ENCODE measurements around the gene CABP1.
"Not testable (repeated sequence)": the region's sequence is repeated elsewhere in the genome, so short reads cannot be mapped to it uniquely, and the experiment has no call there.

CABP1 gene

GRCh38 chr12:120639771-120640721 lies at the start of gene CABP1:
Gene CABP1 (plus strand): TSS chr12:120640626. CDS start chr12:120640686, 60 bp downstream.
- no peak for DNase-seq

- no peak for DNase-seq
These were observed 49.6 kb upstream of the CABP1 start for GRCh38 chr12:120590741-120591407.

- no peak for DNase-seq
These were observed 48.0 kb upstream of the CABP1 start for GRCh38 chr12:120592121-120593049.

- no peak for DNase-seq
These were observed 43.5 kb upstream of the CABP1 start for GRCh38 chr12:120596901-120597300.

GRCh38 chr12:120597861-120598260 lies 42.6 kb upstream of the CABP1 start:
- no peak for DNase-seq

GRCh38 chr12:120598674-120599463 lies 41.6 kb upstream of the CABP1 start:
- DNase-seq, result no peak

GRCh38 chr12:120599672-120600552 lies 40.5 kb upstream of the CABP1 start:
- no peak for DNase-seq

- DNase-seq, result not testable (repeated sequence)
These were observed 38.0 kb upstream of the CABP1 start for GRCh38 chr12:120602416-120602815.

GRCh38 chr12:120610560-120610959 lies 29.9 kb upstream of the CABP1 start:
- no peak for DNase-seq

GRCh38 chr12:120611534-120611933 lies 28.9 kb upstream of the CABP1 start:
- not testable (repeated sequence) for DNase-seq

GRCh38 chr12:120614848-120615247 lies 25.6 kb upstream of the CABP1 start:
- DNase-seq, result no peak

- not testable (repeated sequence) for DNase-seq
These were observed 23.2 kb upstream of the CABP1 start for GRCh38 chr12:120617193-120617592.

- not testable (repeated sequence) for DNase-seq
These were observed 22.7 kb upstream of the CABP1 start for GRCh38 chr12:120617767-120618166.

- no peak for DNase-seq
These were observed 21.3 kb upstream of the CABP1 start for GRCh38 chr12:120618954-120619615.

GRCh38 chr12:120620624-120621023 lies 19.8 kb upstream of the CABP1 start:
- DNase-seq, result no peak

GRCh38 chr12:120625557-120626419 lies 14.6 kb upstream of the CABP1 start:
- no peak for DNase-seq

- DNase-seq, result no peak
These were observed 11.5 kb upstream of the CABP1 start for GRCh38 chr12:120628919-120629318.

- DNase-seq, result peak; percentile 54
These were observed 10.1 kb upstream of the CABP1 start for GRCh38 chr12:120630104-120630892.
